ENCODE measurements around the gene FAF2.

GRCh38 chr5:176514244-176514950 lies 66.2 kb downstream of the FAF2 start:
- TF ChIP-seq, protein P1, sequence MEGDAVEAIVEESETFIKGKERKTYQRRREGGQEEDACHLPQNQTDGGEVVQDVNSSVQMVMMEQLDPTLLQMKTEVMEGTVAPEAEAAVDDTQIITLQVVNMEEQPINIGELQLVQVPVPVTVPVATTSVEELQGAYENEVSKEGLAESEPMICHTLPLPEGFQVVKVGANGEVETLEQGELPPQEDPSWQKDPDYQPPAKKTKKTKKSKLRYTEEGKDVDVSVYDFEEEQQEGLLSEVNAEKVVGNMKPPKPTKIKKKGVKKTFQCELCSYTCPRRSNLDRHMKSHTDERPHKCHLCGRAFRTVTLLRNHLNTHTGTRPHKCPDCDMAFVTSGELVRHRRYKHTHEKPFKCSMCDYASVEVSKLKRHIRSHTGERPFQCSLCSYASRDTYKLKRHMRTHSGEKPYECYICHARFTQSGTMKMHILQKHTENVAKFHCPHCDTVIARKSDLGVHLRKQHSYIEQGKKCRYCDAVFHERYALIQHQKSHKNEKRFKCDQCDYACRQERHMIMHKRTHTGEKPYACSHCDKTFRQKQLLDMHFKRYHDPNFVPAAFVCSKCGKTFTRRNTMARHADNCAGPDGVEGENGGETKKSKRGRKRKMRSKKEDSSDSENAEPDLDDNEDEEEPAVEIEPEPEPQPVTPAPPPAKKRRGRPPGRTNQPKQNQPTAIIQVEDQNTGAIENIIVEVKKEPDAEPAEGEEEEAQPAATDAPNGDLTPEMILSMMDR (IDR thresholded peaks at IDR 0.05) = no peak
- no peak for TF ChIP-seq POLR2A (IDR thresholded peaks at IDR 0.05)
